DOHH2 (cell line): ENCODE data around the gene KMT2B.

Source experiments
- H3F3A ChIP-seq: fragments of 200-600 bp; sonication (generic), shearing (Covaris generic); 2 replicates; pipeline ENCODE4 v1.6.0; 2016; ENCODE audit warnings: antibody characterized with exemption, mild to moderate bottlenecking; ENCODE audit not compliant: control insufficient read depth, insufficient read depth
- H3K27ac ChIP-seq: fragments of 200-600 bp; sonication (generic); 2 replicates; pipeline ENCODE4 v1.5.1; 2014; ENCODE audit warnings: low read depth, mild to moderate bottlenecking, low read length, moderate library complexity
- H3K27me3 ChIP-seq: fragments of 200-600 bp; sonication (generic); 2 replicates; pipeline ENCODE4 v1.6.1; 2014; ENCODE audit warnings: mild to moderate bottlenecking, low read length, mixed read lengths; ENCODE audit not compliant: control insufficient read depth
- H3K36me3 ChIP-seq: fragments of 200-600 bp; sonication (generic); 2 replicates; pipeline ENCODE4 v1.6.1; 2014; ENCODE audit warnings: mild to moderate bottlenecking, low read length, moderate library complexity, mixed read lengths; ENCODE audit not compliant: control insufficient read depth
- H3K4me1 ChIP-seq: fragments of 200-600 bp; sonication (generic); 2 replicates; pipeline ENCODE4 v1.6.1; 2014; ENCODE audit warnings: mild to moderate bottlenecking, low read length, mixed read lengths; ENCODE audit not compliant: control insufficient read depth
- H3K4me2 ChIP-seq: fragments of 200-600 bp; sonication (generic); 2 replicates; pipeline ENCODE4 v1.6.0; 2014; ENCODE audit warnings: mild to moderate bottlenecking, low read length, moderate library complexity
- H3K4me3 ChIP-seq: fragments of 200-600 bp; sonication (generic); 2 replicates; pipeline ENCODE4 v1.5.1; 2014; ENCODE audit warnings: mild to moderate bottlenecking, low read length, mixed read lengths
- H3K79me2 ChIP-seq: fragments of 200-600 bp; sonication (generic); 2 replicates; pipeline ENCODE4 v1.6.1; 2014; ENCODE audit warnings: mild to moderate bottlenecking, low read length, mixed read lengths; ENCODE audit not compliant: control insufficient read depth
- H3K9me2 ChIP-seq: fragments of 200-600 bp; sonication (generic); replicated peaks from 2 replicates; pipeline ENCODE4 v1.6.1; 2014; ENCODE audit warnings: mild to moderate bottlenecking, low read length, mixed read lengths; ENCODE audit not compliant: control insufficient read depth
- H3K9me3 ChIP-seq: fragments of 200-600 bp; sonication (generic); 2 replicates; pipeline ENCODE4 v1.6.1; 2014; ENCODE audit warnings: antibody characterized with exemption, low read length, mixed read lengths; ENCODE audit not compliant: control insufficient read depth, insufficient read depth
- H4K20me1 ChIP-seq: fragments of 200-600 bp; sonication (generic); 2 replicates; pipeline ENCODE4 v1.6.0; 2014; ENCODE audit warnings: low read depth, mild to moderate bottlenecking, antibody characterized with exemption, low read length, moderate library complexity; ENCODE audit not compliant: control insufficient read depth, insufficient read depth
- CTCF ChIP-seq: fragments of 200-600 bp; sonication (generic); IDR thresholded peaks from one replicate; pipeline ENCODE4 v1.5.1; 2014; ENCODE audit warnings: antibody characterized with exemption, mild to moderate bottlenecking, low read depth, low read length; ENCODE audit not compliant: poor library complexity, severe bottlenecking
- EZH2phosphoT487 ChIP-seq: fragments of 200-600 bp; sonication (generic); IDR thresholded peaks from 2 replicates; pipeline ENCODE4 v1.6.1; 2017; ENCODE audit warnings: borderline replicate concordance, mild to moderate bottlenecking, antibody characterized with exemption, low read length, moderate library complexity, mixed read lengths

The KMT2B gene

GRCh38 chr19:35775046-35775297 lies 57.2 kb downstream of the KMT2B start:
- no peaks in the 10 kb centered on the region for H3K9me2 ChIP-seq
- peak overlapping the region; percentile 62 for H3K4me2 ChIP-seq
- H3K79me2 ChIP-seq = peaks cover 5% of the 10 kb centered on the region; the same call in 1 of the 2 replicates
- peaks cover 2% of the 10 kb centered on the region; the same call in 1 of the 2 replicates for H3F3A ChIP-seq
- no peaks in the 10 kb centered on the region for H3K9me3 ChIP-seq
- no peak for TF ChIP-seq EZH2phosphoT487
- TF ChIP-seq CTCF = no peak
- no peaks in the 10 kb centered on the region for H3K27me3 ChIP-seq
- peaks cover 15% of the 10 kb centered on the region for H3K4me1 ChIP-seq
- no peaks in the 10 kb centered on the region for H3K36me3 ChIP-seq
- H3K27ac ChIP-seq = no peak overlapping the region
- H3K4me3 ChIP-seq = peak overlapping the region; percentile 72
- no peaks in the 10 kb centered on the region for H4K20me1 ChIP-seq

- peak within 1 kb of the TSS; percentile 72 for H3K4me3 ChIP-seq
- peaks cover 5% of the 10 kb centered on the region; the same call in 1 of the 2 replicates for H3K79me2 ChIP-seq
- H3K9me2 ChIP-seq = no peaks in the 10 kb centered on the region
- H3K9me3 ChIP-seq = no peaks in the 10 kb centered on the region
- peak within 1 kb of the TSS; percentile 62 for H3K4me2 ChIP-seq
- H3F3A ChIP-seq = peaks cover 2% of the 10 kb centered on the region; the same call in 1 of the 2 replicates
- no peak within 1 kb of the TSS for H3K27ac ChIP-seq
- TF ChIP-seq CTCF (no peak), EZH2phosphoT487 (no peak)
- no peaks in the 10 kb centered on the region for H3K36me3 ChIP-seq
- no peaks in the 10 kb centered on the region for H4K20me1 ChIP-seq
- H3K4me1 ChIP-seq = peaks cover 15% of the 10 kb centered on the region
- no peaks in the 10 kb centered on the region for H3K27me3 ChIP-seq
Observed at GRCh38 chr19:35775298-35776101, 57.7 kb downstream of the KMT2B start, which contains the start of gene ARHGAP33. Gene ARHGAP33 (plus strand): TSS chr19:35775564. CDS start chr19:35775659, 95 bp downstream.

- Histone ChIP-seq H3K27ac (no peak overlapping the region), H3K9me3 (no peaks in the 10 kb centered on the region), H3K4me3 (peak overlapping the region; percentile 72), H3K79me2 (peaks cover 5% of the 10 kb centered on the region; the same call in 1 of the 2 replicates), H3K9me2 (no peaks in the 10 kb centered on the region), H4K20me1 (no peaks in the 10 kb centered on the region), H3K4me1 (peaks cover 15% of the 10 kb centered on the region), H3K27me3 (no peaks in the 10 kb centered on the region), H3K4me2 (peak overlapping the region; percentile 52), H3F3A (no peaks in the 10 kb centered on the region; the same call in 1 of the 2 replicates), H3K36me3 (no peaks in the 10 kb centered on the region)
- no peak for TF ChIP-seq CTCF
- TF ChIP-seq EZH2phosphoT487 = no peak
Observed at GRCh38 chr19:35776102-35776788, 58.4 kb downstream of the KMT2B start.
